PC-3 (cell line): ENCODE data around the gene SYNJ2. TPM values are rescaled to one million over a fixed set of nuclear protein-coding genes. Genes with fewer than 3 reads are reported as not detected.

Experiments
- ATAC-seq: fragments of 200-7000 bp; cut with Tn5 transposase; 2 replicates; pipeline ENCODE4 v1.9.1; 2020; ENCODE audit warnings: mild to moderate bottlenecking, moderate library complexity
- BruUV-seq: library from RNA; stranded (reverse); fragments of 400-500 nt; replicated peaks from 2 replicates; lab custom pipeline; 2021; lab: Mats Ljungman, UMichigan
- CTCF ChIA-PET: fragments of 300-600 bp; sonication (Branson Sonifier 250); formaldehyde crosslinking; loops from one replicate; lab custom pipeline; 2022; ENCODE audit warnings: antibody characterized with exemption; lab: Charles Lee
- POLR2A ChIA-PET: fragments of 300-600 bp; sonication (Branson Sonifier 250); formaldehyde crosslinking; loops from one replicate; lab custom pipeline; 2022; ENCODE audit warnings: antibody characterized with exemption; ENCODE audit not compliant: unreplicated experiment; lab: Charles Lee
- DNase-seq: peaks from one replicate; pipeline ENCODE4 v3.0.0-alpha.2; 2015
- H2AFZ ChIP-seq: fragments of 300-600 bp; sonication (generic); 2 replicates; pipeline ENCODE4 v1.6.0; 2016; ENCODE audit warnings: antibody characterized with exemption, low read length
- H3F3A ChIP-seq: fragments of 300-600 bp; sonication (generic); one replicate; pipeline ENCODE4 v1.6.0; 2017; ENCODE audit warnings: antibody characterized with exemption, low read length, control low read depth, mild to moderate bottlenecking; ENCODE audit not compliant: unreplicated experiment
- H3K27ac ChIP-seq: fragments of 300-600 bp; sonication (generic); 2 replicates; pipeline ENCODE4 v1.5.1; 2016; ENCODE audit warnings: mild to moderate bottlenecking, low read length
- H3K27me3 ChIP-seq: fragments of 300-600 bp; sonication (generic); 2 replicates; pipeline ENCODE4 v1.6.1; 2016; ENCODE audit warnings: low read length, mixed read lengths
- H3K36me3 ChIP-seq: fragments of 300-600 bp; sonication (generic); 2 replicates; pipeline ENCODE4 v1.6.1; 2016; ENCODE audit warnings: low read depth, mixed run types, low read length, mixed read lengths
- H3K4me1 ChIP-seq: fragments of 300-600 bp; sonication (generic); 2 replicates; pipeline ENCODE4 v1.5.1; 2016; ENCODE audit warnings: low read length; ENCODE audit not compliant: insufficient read depth
- H3K4me2 ChIP-seq: fragments of 300-600 bp; sonication (generic); 2 replicates; pipeline ENCODE4 v1.6.0; 2016; ENCODE audit warnings: low read length
- H3K4me3 ChIP-seq: fragments of 300-600 bp; sonication (generic); 2 replicates; pipeline ENCODE4 v1.5.1; 2016; ENCODE audit warnings: mild to moderate bottlenecking, low read length, mixed read lengths
- H3K79me2 ChIP-seq: fragments of 300-600 bp; sonication (generic); 2 replicates; pipeline ENCODE4 v1.6.1; 2017; ENCODE audit warnings: low read length, mixed read lengths
- H3K9ac ChIP-seq: fragments of 300-600 bp; sonication (generic); 2 replicates; pipeline ENCODE4 v1.6.0; 2016; ENCODE audit warnings: mild to moderate bottlenecking, low read length
- H3K9me2 ChIP-seq: fragments of 300-600 bp; sonication (generic); replicated peaks from 2 replicates; pipeline ENCODE4 v1.6.1; 2016; ENCODE audit warnings: mixed run types, low read length, mixed read lengths
- H3K9me3 ChIP-seq: fragments of 300-600 bp; sonication (generic); 2 replicates; pipeline ENCODE4 v1.6.1; 2016; ENCODE audit warnings: low read length, mixed read lengths
- H4K20me1 ChIP-seq: fragments of 300-600 bp; sonication (generic); 2 replicates; pipeline ENCODE4 v1.6.1; 2016; ENCODE audit warnings: low read length, mixed read lengths
- EZH2 ChIP-seq: fragments of 300-600 bp; sonication (generic); IDR thresholded peaks from one replicate; pipeline ENCODE4 v1.6.1; 2017; ENCODE audit warnings: antibody characterized with exemption, mild to moderate bottlenecking, low read length; ENCODE audit not compliant: unreplicated experiment
- EZH2phosphoT487 ChIP-seq: fragments of 300-600 bp; sonication (generic); IDR thresholded peaks from 2 replicates; pipeline ENCODE4 v1.6.1; 2018; ENCODE audit warnings: mild to moderate bottlenecking, antibody characterized with exemption, low read length, borderline replicate concordance
- intact Hi-C: fragments of 100-400 bp; cut with micrococcal nuclease; formaldehyde crosslinking; loops from 2 replicates; pipeline ENCODE4 v1.9.0; 2023
- total RNA-seq: library from RNA; depleted of rRNA; stranded (reverse); fragments of >200 nt; gene quantifications from 2 replicates; pipeline ENCODE4 v1.2.3, GENCODE V29; 2014
- TF ChIP-seq, protein P1 (sequence below): fragments of 300-600 bp; sonication (generic); conservative IDR thresholded peaks from 2 replicates; pipeline ENCODE4 v1.5.1; 2017; ENCODE audit warnings: antibody characterized with exemption, low read depth, mild to moderate bottlenecking, low read length

SYNJ2 gene
- total RNA-seq, 1 experiment from 2014 or later: 21.5 TPM

DNA sequence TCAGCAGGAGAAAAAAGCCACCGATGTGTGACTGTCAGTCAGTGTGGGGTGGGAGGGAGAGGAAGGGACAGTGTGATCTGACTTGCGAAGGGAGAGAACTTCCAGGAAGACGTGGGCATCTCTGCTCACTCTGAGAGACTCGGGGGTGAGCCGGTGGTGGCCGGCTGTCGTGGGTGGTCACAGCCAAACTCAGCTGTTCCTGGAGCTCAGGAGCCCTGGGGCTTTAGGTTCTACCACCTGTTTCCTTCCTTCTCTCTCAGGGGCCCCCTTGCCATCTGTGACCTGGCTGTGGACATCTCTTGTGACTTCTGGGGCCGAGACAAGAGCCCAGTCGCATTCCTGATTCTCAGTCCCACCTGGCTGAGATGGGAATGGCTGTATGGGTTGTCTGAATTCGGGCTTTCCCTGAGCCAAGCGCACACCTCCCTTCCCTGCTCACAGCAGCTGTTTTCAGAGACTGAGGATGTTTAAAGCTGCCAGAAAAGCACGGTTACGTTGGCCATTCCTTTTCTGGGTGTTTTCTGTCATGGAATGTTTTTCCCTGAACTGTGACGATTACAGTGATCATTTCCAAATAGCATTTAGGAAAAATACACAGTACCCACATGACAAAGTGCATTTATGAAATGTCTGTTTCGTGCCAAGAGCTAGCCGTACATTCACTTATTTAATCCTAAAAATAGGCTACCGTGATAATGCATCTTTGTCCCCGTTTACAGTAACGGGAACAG, 36.5 kb downstream of the SYNJ2 start:
- no peak for DNase-seq
- no peak overlapping the region for H3K27ac ChIP-seq
- intact Hi-C loops: no loop called here
- no peak overlapping the region for H3K4me2 ChIP-seq
- H3K9ac ChIP-seq: no peak overlapping the region
- H4K20me1 ChIP-seq: no peaks in the 10 kb centered on the region
- POLR2A ChIA-PET: no interaction called here
- H3K79me2 ChIP-seq: peaks cover 33% of the 10 kb centered on the region
- peaks cover 4% of the 10 kb centered on the region; the same call in 1 of the 2 replicates for H3K4me1 ChIP-seq
- H3F3A ChIP-seq: no peaks in the 10 kb centered on the region
- no peaks in the 10 kb centered on the region for H3K9me3 ChIP-seq
- CTCF ChIA-PET: no interaction called here
- TF ChIP-seq, protein P1, sequence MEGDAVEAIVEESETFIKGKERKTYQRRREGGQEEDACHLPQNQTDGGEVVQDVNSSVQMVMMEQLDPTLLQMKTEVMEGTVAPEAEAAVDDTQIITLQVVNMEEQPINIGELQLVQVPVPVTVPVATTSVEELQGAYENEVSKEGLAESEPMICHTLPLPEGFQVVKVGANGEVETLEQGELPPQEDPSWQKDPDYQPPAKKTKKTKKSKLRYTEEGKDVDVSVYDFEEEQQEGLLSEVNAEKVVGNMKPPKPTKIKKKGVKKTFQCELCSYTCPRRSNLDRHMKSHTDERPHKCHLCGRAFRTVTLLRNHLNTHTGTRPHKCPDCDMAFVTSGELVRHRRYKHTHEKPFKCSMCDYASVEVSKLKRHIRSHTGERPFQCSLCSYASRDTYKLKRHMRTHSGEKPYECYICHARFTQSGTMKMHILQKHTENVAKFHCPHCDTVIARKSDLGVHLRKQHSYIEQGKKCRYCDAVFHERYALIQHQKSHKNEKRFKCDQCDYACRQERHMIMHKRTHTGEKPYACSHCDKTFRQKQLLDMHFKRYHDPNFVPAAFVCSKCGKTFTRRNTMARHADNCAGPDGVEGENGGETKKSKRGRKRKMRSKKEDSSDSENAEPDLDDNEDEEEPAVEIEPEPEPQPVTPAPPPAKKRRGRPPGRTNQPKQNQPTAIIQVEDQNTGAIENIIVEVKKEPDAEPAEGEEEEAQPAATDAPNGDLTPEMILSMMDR: no peak
- no peak for TF ChIP-seq EZH2
- TF ChIP-seq EZH2phosphoT487: no peak
- no peak overlapping the region for H3K4me3 ChIP-seq
- H3K27me3 ChIP-seq: no peaks in the 10 kb centered on the region
- no peak overlapping the region for H2AFZ ChIP-seq
- no peaks in the 10 kb centered on the region; the same call in none of the 2 replicates for H3K36me3 ChIP-seq
- no peak for ATAC-seq
- no peaks in the 10 kb centered on the region for H3K9me2 ChIP-seq
- BruUV-seq: no TSS peak

DNA sequence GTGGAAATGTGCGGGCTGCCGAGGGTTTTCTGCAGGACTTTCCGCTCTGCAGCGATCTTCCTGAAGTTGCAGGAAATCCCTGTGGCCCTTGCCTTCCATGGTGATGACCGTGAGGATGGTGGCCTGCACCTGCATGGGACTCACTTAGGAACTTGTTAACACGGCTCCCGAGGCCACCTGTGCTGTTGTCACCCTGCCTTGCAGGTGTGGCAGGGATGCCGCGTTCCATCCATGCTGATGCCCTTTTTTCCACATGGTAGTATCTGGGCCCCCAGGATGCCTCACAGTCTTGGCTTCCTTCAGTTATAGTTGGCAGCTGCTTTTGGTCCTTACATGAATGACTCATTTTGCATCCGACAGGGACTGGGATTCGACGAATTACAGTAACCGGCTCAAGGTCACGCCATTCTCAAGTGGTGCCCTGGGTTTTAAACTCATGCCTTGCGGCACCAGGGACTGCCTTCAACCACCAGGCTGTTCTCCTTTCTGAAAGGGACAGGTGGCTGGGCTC, 37.2 kb downstream of the SYNJ2 start:
- no peak overlapping the region for H3K4me2 ChIP-seq
- POLR2A ChIA-PET: no interaction called here
- no peak overlapping the region for H3K27ac ChIP-seq
- CTCF ChIA-PET: no interaction called here
- no peaks in the 10 kb centered on the region for H3F3A ChIP-seq
- H4K20me1 ChIP-seq: no peaks in the 10 kb centered on the region
- peaks cover 5% of the 10 kb centered on the region; the same call in 1 of the 2 replicates for H3K4me1 ChIP-seq
- H3K4me3 ChIP-seq: no peak overlapping the region
- DNase-seq (no peak), ATAC-seq (no peak)
- no peaks in the 10 kb centered on the region for H3K9me2 ChIP-seq
- H3K79me2 ChIP-seq: peaks cover 26% of the 10 kb centered on the region
- BruUV-seq: no TSS peak
- intact Hi-C loops: no loop called here
- no peak overlapping the region for H3K9ac ChIP-seq
- no peak overlapping the region for H2AFZ ChIP-seq
- no peaks in the 10 kb centered on the region for H3K27me3 ChIP-seq
- TF ChIP-seq, protein P1: no peak
- TF ChIP-seq EZH2 (no peak), EZH2phosphoT487 (no peak)
- no peaks in the 10 kb centered on the region; the same call in none of the 2 replicates for H3K36me3 ChIP-seq
- no peaks in the 10 kb centered on the region for H3K9me3 ChIP-seq

DNA sequence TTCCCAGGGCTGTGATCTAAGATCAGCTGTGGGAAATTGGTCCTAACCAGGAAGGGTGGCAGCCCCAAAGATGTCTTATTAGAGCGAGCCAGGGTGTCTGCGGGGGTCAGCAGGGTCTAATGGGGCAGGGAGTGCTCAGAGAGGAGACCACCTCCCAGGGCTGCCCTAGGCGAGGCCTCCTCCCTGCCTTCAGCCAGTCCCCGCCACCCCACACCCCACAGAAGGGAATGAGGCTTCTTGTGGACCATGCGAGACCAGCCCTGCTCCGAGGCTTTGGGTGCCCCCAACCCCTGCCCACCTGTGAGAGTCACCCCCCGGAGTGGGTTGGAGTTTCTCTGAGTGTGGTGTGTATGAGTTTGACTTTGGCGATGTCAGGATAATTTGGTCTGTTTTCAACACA, 37.8 kb downstream of the SYNJ2 start:
- TF ChIP-seq, protein P1: no peak
- TF ChIP-seq EZH2 (no peak), EZH2phosphoT487 (no peak)
- ChIA-PET POLR2A (no interaction called here), CTCF (no interaction called here)
- Histone ChIP-seq H3K79me2 (peaks cover 23% of the 10 kb centered on the region), H3K9ac (no peak overlapping the region), H3K27me3 (no peaks in the 10 kb centered on the region), H3F3A (no peaks in the 10 kb centered on the region), H3K36me3 (no peaks in the 10 kb centered on the region; the same call in none of the 2 replicates), H3K4me3 (no peak overlapping the region), H2AFZ (no peak overlapping the region), H4K20me1 (no peaks in the 10 kb centered on the region), H3K9me3 (no peaks in the 10 kb centered on the region), H3K9me2 (no peaks in the 10 kb centered on the region), H3K4me1 (peaks cover 10% of the 10 kb centered on the region), H3K27ac (no peak overlapping the region), H3K4me2 (no peak overlapping the region)
- DNase-seq (no peak), ATAC-seq (no peak)
- no TSS peak for BruUV-seq
- intact Hi-C loops: no loop called here
